Activated gamma-delta T cell (primary cell): Measurements from ENCODE around the gene CTCF.

ENCODE experiments used
- DNase-seq: peaks from one replicate; lab custom pipeline; 2025; lab: John Stamatoyannopoulos, UW

Gene CTCF

DNA sequence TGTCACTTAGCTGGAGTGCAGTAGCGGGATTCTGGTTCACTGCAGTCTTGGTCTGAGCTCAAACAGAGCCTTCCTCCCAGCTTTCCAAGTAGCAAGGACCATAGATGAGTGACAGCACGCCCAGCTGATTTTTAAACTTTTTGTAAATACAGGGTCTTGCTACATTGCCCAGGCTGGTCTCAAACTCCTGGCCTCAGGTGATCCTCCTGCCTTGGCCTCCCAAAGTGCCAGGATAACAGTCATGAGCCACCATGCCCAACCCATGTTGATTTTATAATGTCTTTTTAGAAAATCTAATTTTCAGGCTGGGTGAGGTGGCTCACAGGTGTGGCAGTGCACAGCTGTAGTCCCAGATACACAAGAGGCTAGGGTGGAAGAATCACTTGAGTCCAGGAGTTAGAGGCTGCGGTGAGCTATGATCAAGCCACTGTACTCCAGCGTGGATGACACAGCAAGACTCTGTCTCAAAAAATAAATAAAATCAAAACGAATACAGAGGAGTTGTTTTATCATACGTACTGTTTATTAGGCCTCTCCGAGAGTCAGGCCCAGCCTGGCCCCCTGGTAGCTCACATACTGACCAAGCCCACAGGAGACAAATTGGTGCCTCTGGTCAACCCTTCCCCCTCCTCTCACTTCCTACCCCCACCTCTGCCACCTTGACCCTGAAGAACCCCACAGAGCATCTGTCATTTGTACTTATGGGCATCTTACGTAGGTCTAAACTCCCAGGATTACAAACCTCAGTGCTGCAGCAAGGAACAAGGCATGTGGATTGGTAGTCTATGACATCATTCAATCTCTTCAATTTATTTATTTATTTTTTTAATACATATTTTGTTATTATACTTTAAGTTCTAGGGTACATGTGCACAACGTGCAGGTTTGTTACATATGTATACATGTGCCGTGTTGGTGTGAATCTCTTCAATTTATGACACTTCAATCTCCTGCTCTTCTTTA lies 117.9 kb downstream of the CTCF start:
- DNase-seq = no peak

- no peak for DNase-seq
Measured at GRCh38 chr16:67683767-67684166, 121.4 kb downstream of the CTCF start.

DNA sequence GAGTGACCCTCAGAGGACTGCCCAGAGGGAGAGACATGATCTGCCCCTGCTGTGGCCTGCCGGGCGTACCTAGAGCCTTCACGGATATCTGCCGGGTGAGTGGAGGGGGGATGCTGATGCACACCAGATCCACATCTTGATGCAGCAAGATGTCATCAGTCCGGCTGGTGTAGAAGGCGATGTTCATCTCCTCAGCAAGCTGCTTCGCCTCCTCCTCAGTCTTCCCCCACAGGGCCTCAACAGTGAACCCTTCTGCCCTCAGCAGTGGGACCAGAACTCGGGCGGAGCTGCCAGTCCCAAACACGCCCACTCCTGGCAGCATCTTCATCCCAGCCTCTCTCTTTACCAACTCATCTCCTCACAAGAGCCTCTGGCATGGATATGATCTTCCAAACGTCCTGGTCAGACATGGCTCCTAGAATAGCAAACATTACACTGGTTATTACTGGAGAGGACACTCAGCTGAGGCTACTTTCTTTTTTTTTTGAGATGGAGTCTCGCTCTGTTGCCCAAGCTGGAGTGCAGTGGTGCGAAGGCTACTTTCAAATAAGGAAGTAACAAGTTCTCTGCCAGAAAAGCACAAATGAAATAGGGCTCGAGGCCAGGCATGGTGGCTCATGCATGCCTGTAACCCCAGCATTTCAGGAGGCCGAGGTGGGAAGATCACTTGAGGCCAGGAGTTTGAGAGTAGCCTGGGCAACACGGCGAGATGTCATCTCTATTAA lies 123.2 kb downstream of the CTCF start:
- no peak for DNase-seq
